ENCODE measurements around the gene KCTD20.

DNA sequence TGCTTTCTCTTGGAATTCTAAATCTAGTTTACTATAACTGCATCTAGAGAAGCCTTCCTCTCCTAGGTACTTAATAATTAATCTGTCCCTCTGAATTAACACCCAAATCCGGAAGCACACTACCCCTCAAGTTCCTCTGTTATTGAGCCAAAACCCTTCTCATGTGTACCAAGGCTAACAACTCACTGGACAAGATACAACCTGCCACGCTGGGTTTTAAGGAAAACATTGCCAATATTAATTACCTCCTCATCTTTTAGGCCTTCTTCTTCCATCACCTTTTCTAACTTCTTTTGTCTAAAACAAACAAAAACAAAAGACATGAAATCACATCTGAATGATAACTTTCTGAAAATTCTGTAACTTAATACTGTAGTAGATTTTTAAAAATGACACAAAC, 82.5 kb downstream of the KCTD20 start:
- TF ChIP-seq MXI1 (IDR thresholded peaks at IDR 0.05; ENCODE audit: low read depth, low read length), result no peak
- TF ChIP-seq SMC3 (IDR thresholded peaks at IDR 0.05; ENCODE audit: borderline replicate concordance, low read length), result no peak
- TF ChIP-seq, protein P1, sequence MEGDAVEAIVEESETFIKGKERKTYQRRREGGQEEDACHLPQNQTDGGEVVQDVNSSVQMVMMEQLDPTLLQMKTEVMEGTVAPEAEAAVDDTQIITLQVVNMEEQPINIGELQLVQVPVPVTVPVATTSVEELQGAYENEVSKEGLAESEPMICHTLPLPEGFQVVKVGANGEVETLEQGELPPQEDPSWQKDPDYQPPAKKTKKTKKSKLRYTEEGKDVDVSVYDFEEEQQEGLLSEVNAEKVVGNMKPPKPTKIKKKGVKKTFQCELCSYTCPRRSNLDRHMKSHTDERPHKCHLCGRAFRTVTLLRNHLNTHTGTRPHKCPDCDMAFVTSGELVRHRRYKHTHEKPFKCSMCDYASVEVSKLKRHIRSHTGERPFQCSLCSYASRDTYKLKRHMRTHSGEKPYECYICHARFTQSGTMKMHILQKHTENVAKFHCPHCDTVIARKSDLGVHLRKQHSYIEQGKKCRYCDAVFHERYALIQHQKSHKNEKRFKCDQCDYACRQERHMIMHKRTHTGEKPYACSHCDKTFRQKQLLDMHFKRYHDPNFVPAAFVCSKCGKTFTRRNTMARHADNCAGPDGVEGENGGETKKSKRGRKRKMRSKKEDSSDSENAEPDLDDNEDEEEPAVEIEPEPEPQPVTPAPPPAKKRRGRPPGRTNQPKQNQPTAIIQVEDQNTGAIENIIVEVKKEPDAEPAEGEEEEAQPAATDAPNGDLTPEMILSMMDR (IDR thresholded peaks at IDR 0.05 in 2 of 3, conservative IDR thresholded peaks at IDR 0.05 in 1 of 3; ENCODE audit: control insufficient read depth in 2 of 3, extremely low read depth in 1 of 3, insufficient read depth in 1 of 3, low read depth in 3 of 3, low read length in 3 of 3), result no peak
- no peak for TF ChIP-seq POLR2A (IDR thresholded peaks at IDR 0.05; ENCODE audit: low read depth, low read length)
- no peak for TF ChIP-seq POLR2AphosphoS5 (IDR thresholded peaks at IDR 0.05; ENCODE audit: low read length)
- no peak for TF ChIP-seq ZNF24 (IDR thresholded peaks at IDR 0.05)
- TF ChIP-seq SMAD1 (IDR thresholded peaks at IDR 0.05; ENCODE audit: low read depth, partially characterized antibody), result no peak
- no peak for TF ChIP-seq CHD2 (IDR thresholded peaks at IDR 0.05; ENCODE audit: borderline replicate concordance, low read depth, low read length)
- TF ChIP-seq RAD21 (IDR thresholded peaks at IDR 0.05; ENCODE audit: insufficient read depth, low read depth, low read length), result no peak
- no peak for TF ChIP-seq ZBTB11 (CRISPR knock-in tag; IDR thresholded peaks at IDR 0.05)
- no peak for TF ChIP-seq TCF7 (IDR thresholded peaks at IDR 0.05; ENCODE audit: borderline replicate concordance)
